Amniotic stem cell (primary cell): ENCODE measurements around the gene ATE1.

ENCODE experiments used
- DNase-seq: peaks from one replicate; lab custom pipeline; 2025; lab: John Stamatoyannopoulos, UW

The ATE1 gene

GRCh38 chr10:121873236-121873635 is 54.6 kb downstream of the ATE1 start:
- no peak for DNase-seq

- DNase-seq: no peak
These were observed 57.4 kb downstream of the ATE1 start for GRCh38 chr10:121870413-121870812.

GRCh38 chr10:121865554-121865953 is 62.3 kb downstream of the ATE1 start:
- no peak for DNase-seq

- DNase-seq: no peak
These were observed 63.2 kb downstream of the ATE1 start for GRCh38 chr10:121864653-121865052.

GRCh38 chr10:121864168-121864567 is 63.7 kb downstream of the ATE1 start:
- no peak for DNase-seq

GRCh38 chr10:121862649-121863048 is 65.2 kb downstream of the ATE1 start:
- DNase-seq: no peak

- no peak for DNase-seq
These were observed 65.8 kb downstream of the ATE1 start for GRCh38 chr10:121862042-121862441.

- no peak for DNase-seq
These were observed 67.0 kb downstream of the ATE1 start for GRCh38 chr10:121860810-121861209.

- DNase-seq: no peak
These were observed 72.9 kb downstream of the ATE1 start for GRCh38 chr10:121854809-121855445.

- DNase-seq: no peak
These were observed 73.9 kb downstream of the ATE1 start for GRCh38 chr10:121853950-121854349.

GRCh38 chr10:121851786-121852185 is 76.0 kb downstream of the ATE1 start:
- DNase-seq: no peak

GRCh38 chr10:121848082-121848481 is 79.7 kb downstream of the ATE1 start:
- DNase-seq: no peak

GRCh38 chr10:121846555-121846954 is 81.3 kb downstream of the ATE1 start:
- DNase-seq: no peak

- DNase-seq: no peak
These were observed 82.6 kb downstream of the ATE1 start for GRCh38 chr10:121845044-121845784.

GRCh38 chr10:121844537-121844936 is 83.3 kb downstream of the ATE1 start:
- DNase-seq: no peak

GRCh38 chr10:121843379-121843778 is 84.5 kb downstream of the ATE1 start:
- DNase-seq: no peak

GRCh38 chr10:121841862-121842261 is 86.0 kb downstream of the ATE1 start:
- DNase-seq: no peak

GRCh38 chr10:121838931-121839330 is 88.9 kb downstream of the ATE1 start:
- DNase-seq: no peak

GRCh38 chr10:121838149-121838548 is 89.7 kb downstream of the ATE1 start:
- no peak for DNase-seq

GRCh38 chr10:121836171-121836570 is 91.7 kb downstream of the ATE1 start:
- DNase-seq: no peak

- no peak for DNase-seq
These were observed 92.5 kb downstream of the ATE1 start for GRCh38 chr10:121835376-121835775.

- no peak for DNase-seq
These were observed 93.1 kb downstream of the ATE1 start for GRCh38 chr10:121834757-121835156.

GRCh38 chr10:121833387-121833786 is 94.4 kb downstream of the ATE1 start:
- DNase-seq: no peak

- DNase-seq: no peak
These were observed 95.2 kb downstream of the ATE1 start for GRCh38 chr10:121832647-121833046.
